Neural progenitor cell (in vitro differentiated cells): ENCODE data around the gene ATP8B3. TPM values are rescaled to one million over a fixed set of nuclear protein-coding genes. Genes with fewer than 3 reads are reported as not detected.

ENCODE experiments used
- DNase-seq: peaks from one replicate; pipeline ENCODE4 v3.0.0-alpha.2; 2016; ENCODE audit warnings: low spot score
- H2AFZ ChIP-seq: fragments of 200-600 bp; sonication (generic); replicated peaks from 2 replicates; pipeline ENCODE4 v1.6.1; 2016; ENCODE audit warnings: antibody characterized with exemption
- H3F3A ChIP-seq: fragments of 200-600 bp; sonication (generic); 2 replicates; pipeline ENCODE4 v1.6.1; 2016; ENCODE audit warnings: antibody characterized with exemption, low read depth
- H3K27ac ChIP-seq: fragments of 200-600 bp; sonication (generic); 2 replicates; pipeline ENCODE4 v1.5.1; 2016; ENCODE audit warnings: mild to moderate bottlenecking
- H3K27me3 ChIP-seq: fragments of 200-600 bp; sonication (generic); 2 replicates; pipeline ENCODE4 v1.6.1; 2016; ENCODE audit warnings: mild to moderate bottlenecking, moderate library complexity
- H3K36me3 ChIP-seq: fragments of 200-600 bp; sonication (generic); 2 replicates; pipeline ENCODE4 v1.5.1; 2016
- H3K4me1 ChIP-seq: fragments of 200-600 bp; sonication (generic); 2 replicates; pipeline ENCODE4 v1.6.1; 2016; ENCODE audit warnings: mixed run types
- H3K4me2 ChIP-seq: fragments of 200-600 bp; sonication (generic); 2 replicates; pipeline ENCODE4 v1.6.1; 2016
- H3K4me3 ChIP-seq: fragments of 200-600 bp; sonication (generic); 2 replicates; pipeline ENCODE4 v1.5.1; 2016
- H3K79me2 ChIP-seq: fragments of 200-600 bp; sonication (generic); 2 replicates; pipeline ENCODE4 v1.6.1; 2016; ENCODE audit warnings: low read depth
- H3K9ac ChIP-seq: fragments of 200-600 bp; sonication (generic); 2 replicates; pipeline ENCODE4 v1.6.1; 2016
- H3K9me3 ChIP-seq: fragments of 200-600 bp; sonication (generic); 2 replicates; pipeline ENCODE4 v1.5.1; 2016; ENCODE audit warnings: low read depth
- H4K20me1 ChIP-seq: fragments of 200-600 bp; sonication (generic); 2 replicates; pipeline ENCODE4 v1.6.1; 2016; ENCODE audit warnings: low read depth
- H3K27ac Mint-ChIP-seq: 3 replicates; pipeline ENCODE4 v1.8.0; 2021; ENCODE audit warnings: mixed read lengths
- H3K27me3 Mint-ChIP-seq: 2 replicates; pipeline ENCODE4 v1.8.0; 2022; ENCODE audit warnings: low read depth, mild to moderate bottlenecking, inconsistent platforms, moderate library complexity, mixed read lengths; ENCODE audit not compliant: insufficient read depth
- H3K36me3 Mint-ChIP-seq: 3 replicates; pipeline ENCODE4 v1.8.0; 2021; ENCODE audit warnings: mixed read lengths
- H3K4me1 Mint-ChIP-seq: 3 replicates; pipeline ENCODE4 v1.8.0; 2021; ENCODE audit warnings: mixed read lengths
- H3K4me3 Mint-ChIP-seq: 3 replicates; pipeline ENCODE4 v1.8.0; 2021; ENCODE audit warnings: mild to moderate bottlenecking, moderate library complexity, mixed read lengths
- H3K9me3 Mint-ChIP-seq: 3 replicates; pipeline ENCODE4 v1.8.0; 2020; ENCODE audit warnings: mixed read lengths
- EZH2 ChIP-seq: fragments of 200-600 bp; sonication (generic); IDR thresholded peaks from 2 replicates; pipeline ENCODE4 v1.6.1; 2017; ENCODE audit warnings: antibody characterized with exemption, mild to moderate bottlenecking, moderate library complexity
- EZH2phosphoT487 ChIP-seq: fragments of 200-600 bp; sonication (generic); IDR thresholded peaks from 2 replicates; pipeline ENCODE4 v1.6.1; 2017; ENCODE audit warnings: antibody characterized with exemption
- total RNA-seq: library from RNA; depleted of rRNA; stranded (reverse); fragments of >200 nt; gene quantifications from 2 replicates; pipeline ENCODE4 v1.2.3, GENCODE V29; 2015; ENCODE audit warnings: low replicate concordance
- TF ChIP-seq, protein P1 (sequence below): fragments of 200-600 bp; sonication (generic); IDR thresholded peaks from 2 replicates; pipeline ENCODE4 v1.5.1; 2017; ENCODE audit warnings: antibody characterized with exemption, mild to moderate bottlenecking

Gene ATP8B3
- total RNA-seq, 1 donor from 2014 or later, result 0.06 TPM

DNA sequence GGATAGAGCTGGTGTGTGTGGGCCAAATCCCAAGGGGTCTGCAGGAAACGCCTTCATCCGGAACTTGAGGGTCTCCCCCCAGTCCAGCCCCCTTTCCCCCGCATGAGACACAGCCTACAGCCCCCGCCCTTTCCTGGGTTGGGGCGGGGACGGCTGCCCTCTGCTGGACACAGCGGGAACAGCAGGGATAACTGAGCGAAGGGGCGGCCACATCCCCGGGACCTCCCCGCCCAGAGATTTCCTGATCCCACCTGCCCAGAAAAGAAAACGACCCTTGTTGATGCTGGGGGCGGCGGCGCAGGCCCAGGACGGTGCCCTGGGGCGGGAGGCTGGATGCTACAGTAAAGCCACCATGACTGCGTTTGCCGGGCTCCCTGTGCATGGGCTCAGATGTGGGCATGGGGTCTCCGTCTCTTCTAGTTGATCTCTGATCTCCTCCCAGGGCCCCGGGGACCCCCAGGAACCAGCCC is 44.6 kb downstream of the ATP8B3 start:
- Histone ChIP-seq H3K36me3 (no peaks in the 10 kb centered on the region), H3F3A (no peaks in the 10 kb centered on the region), H3K9ac (no peak overlapping the region), H3K9me3 (no peaks in the 10 kb centered on the region), H3K27ac (no peak overlapping the region), H3K79me2 (no peaks in the 10 kb centered on the region), H3K4me2 (no peak overlapping the region), H3K4me3 (no peak overlapping the region), H2AFZ (no peak overlapping the region), H4K20me1 (peaks cover 14% of the 10 kb centered on the region), H3K4me1 (no peaks in the 10 kb centered on the region), H3K27me3 (peaks cover 100% of the 10 kb centered on the region)
- DNase-seq, result peak; percentile 67
- Mint-ChIP-seq H3K4me3 (no peak overlapping the region), H3K4me1 (peaks cover 7% of the 10 kb centered on the region), H3K36me3 (no peaks in the 10 kb centered on the region), H3K27me3 (peaks cover 79% of the 10 kb centered on the region), H3K9me3 (peaks cover 20% of the 10 kb centered on the region), H3K27ac (no peak overlapping the region)
- TF ChIP-seq, protein P1, sequence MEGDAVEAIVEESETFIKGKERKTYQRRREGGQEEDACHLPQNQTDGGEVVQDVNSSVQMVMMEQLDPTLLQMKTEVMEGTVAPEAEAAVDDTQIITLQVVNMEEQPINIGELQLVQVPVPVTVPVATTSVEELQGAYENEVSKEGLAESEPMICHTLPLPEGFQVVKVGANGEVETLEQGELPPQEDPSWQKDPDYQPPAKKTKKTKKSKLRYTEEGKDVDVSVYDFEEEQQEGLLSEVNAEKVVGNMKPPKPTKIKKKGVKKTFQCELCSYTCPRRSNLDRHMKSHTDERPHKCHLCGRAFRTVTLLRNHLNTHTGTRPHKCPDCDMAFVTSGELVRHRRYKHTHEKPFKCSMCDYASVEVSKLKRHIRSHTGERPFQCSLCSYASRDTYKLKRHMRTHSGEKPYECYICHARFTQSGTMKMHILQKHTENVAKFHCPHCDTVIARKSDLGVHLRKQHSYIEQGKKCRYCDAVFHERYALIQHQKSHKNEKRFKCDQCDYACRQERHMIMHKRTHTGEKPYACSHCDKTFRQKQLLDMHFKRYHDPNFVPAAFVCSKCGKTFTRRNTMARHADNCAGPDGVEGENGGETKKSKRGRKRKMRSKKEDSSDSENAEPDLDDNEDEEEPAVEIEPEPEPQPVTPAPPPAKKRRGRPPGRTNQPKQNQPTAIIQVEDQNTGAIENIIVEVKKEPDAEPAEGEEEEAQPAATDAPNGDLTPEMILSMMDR, result peak; percentile 94
- peak; percentile 21 for TF ChIP-seq EZH2phosphoT487
- TF ChIP-seq EZH2, result peak; percentile 11

DNA sequence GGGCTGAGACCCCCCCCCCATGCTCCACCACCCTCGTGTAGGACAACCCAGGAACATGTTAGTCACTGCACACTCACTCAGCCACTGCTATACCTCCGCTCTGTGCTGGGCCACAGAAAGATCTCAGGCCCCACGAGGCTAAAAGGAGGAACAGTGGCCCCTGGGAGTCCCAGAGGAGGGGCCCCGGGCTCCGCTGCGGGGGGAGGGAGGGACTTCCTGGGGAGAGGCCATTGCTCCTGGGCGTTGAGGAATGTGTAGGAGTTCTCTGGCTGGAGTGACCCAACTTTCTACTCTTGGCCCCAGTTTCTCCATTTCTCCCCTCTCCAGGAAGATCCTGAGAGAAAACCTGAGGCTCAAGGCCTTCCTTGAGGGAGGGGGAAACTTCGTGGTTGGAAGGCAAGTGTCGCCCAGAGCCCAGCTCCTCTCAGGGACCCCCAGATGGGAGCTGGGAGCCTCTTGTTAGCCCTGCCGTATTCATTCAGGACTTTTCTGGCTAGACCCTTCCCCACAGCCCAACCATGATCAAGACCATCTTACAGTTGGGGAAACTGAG is 45.2 kb downstream of the ATP8B3 start:
- Histone ChIP-seq H3F3A (no peaks in the 10 kb centered on the region), H3K4me3 (no peak overlapping the region), H3K27me3 (peaks cover 100% of the 10 kb centered on the region), H4K20me1 (peaks cover 19% of the 10 kb centered on the region), H3K4me2 (no peak overlapping the region), H2AFZ (no peak overlapping the region), H3K4me1 (no peaks in the 10 kb centered on the region), H3K9me3 (no peaks in the 10 kb centered on the region), H3K9ac (no peak overlapping the region), H3K27ac (no peak overlapping the region), H3K36me3 (no peaks in the 10 kb centered on the region), H3K79me2 (no peaks in the 10 kb centered on the region)
- Mint-ChIP-seq H3K36me3 (no peaks in the 10 kb centered on the region), H3K9me3 (peaks cover 18% of the 10 kb centered on the region), H3K4me3 (no peak overlapping the region), H3K4me1 (peaks cover 7% of the 10 kb centered on the region), H3K27ac (no peak overlapping the region), H3K27me3 (peaks cover 75% of the 10 kb centered on the region)
- TF ChIP-seq EZH2phosphoT487 (no peak), EZH2 (no peak)
- TF ChIP-seq, protein P1, result no peak
- DNase-seq, result no peak

GRCh38 chr19:1765904-1766799 is 45.9 kb downstream of the ATP8B3 start:
- no peaks in the 10 kb centered on the region for H3K36me3 Mint-ChIP-seq
- no peak overlapping the region for H3K27ac Mint-ChIP-seq
- Histone ChIP-seq H3K9me3 (no peaks in the 10 kb centered on the region), H3K79me2 (no peaks in the 10 kb centered on the region), H3K27me3 (peaks cover 100% of the 10 kb centered on the region), H3F3A (no peaks in the 10 kb centered on the region), H3K27ac (no peak overlapping the region), H3K9ac (no peak overlapping the region), H3K36me3 (no peaks in the 10 kb centered on the region), H3K4me3 (no peak overlapping the region), H3K4me1 (no peaks in the 10 kb centered on the region), H4K20me1 (peaks cover 26% of the 10 kb centered on the region), H3K4me2 (no peak overlapping the region), H2AFZ (no peak overlapping the region)
- TF ChIP-seq, protein P1, result no peak
- TF ChIP-seq EZH2phosphoT487, result peak; percentile 88
- TF ChIP-seq EZH2, result peak; percentile 96
- H3K9me3 Mint-ChIP-seq, result peaks cover 12% of the 10 kb centered on the region
- peaks cover 7% of the 10 kb centered on the region for H3K4me1 Mint-ChIP-seq
- no peak for DNase-seq
- H3K27me3 Mint-ChIP-seq, result peaks cover 76% of the 10 kb centered on the region
- H3K4me3 Mint-ChIP-seq, result peak overlapping the region; percentile 35
